Measurements from ENCODE around the gene MPZL3.

GRCh38 chr11:118200901-118201680, 51.1 kb downstream of the MPZL3 start:
- TF ChIP-seq, protein P1, sequence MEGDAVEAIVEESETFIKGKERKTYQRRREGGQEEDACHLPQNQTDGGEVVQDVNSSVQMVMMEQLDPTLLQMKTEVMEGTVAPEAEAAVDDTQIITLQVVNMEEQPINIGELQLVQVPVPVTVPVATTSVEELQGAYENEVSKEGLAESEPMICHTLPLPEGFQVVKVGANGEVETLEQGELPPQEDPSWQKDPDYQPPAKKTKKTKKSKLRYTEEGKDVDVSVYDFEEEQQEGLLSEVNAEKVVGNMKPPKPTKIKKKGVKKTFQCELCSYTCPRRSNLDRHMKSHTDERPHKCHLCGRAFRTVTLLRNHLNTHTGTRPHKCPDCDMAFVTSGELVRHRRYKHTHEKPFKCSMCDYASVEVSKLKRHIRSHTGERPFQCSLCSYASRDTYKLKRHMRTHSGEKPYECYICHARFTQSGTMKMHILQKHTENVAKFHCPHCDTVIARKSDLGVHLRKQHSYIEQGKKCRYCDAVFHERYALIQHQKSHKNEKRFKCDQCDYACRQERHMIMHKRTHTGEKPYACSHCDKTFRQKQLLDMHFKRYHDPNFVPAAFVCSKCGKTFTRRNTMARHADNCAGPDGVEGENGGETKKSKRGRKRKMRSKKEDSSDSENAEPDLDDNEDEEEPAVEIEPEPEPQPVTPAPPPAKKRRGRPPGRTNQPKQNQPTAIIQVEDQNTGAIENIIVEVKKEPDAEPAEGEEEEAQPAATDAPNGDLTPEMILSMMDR (IDR thresholded peaks at IDR 0.05) = no peak
- TF ChIP-seq POLR2AphosphoS5 (IDR thresholded peaks at IDR 0.05) (no peak), POLR2A (IDR thresholded peaks at IDR 0.05) (no peak)
